Effector memory CD4-positive, alpha-beta T cell (primary cell): ENCODE measurements around the gene CADPS.

Experiments
- DNase-seq, 3 donors: peaks; one replicate each; pipeline ENCODE4 v3.0.0-alpha.2; 2020
- H3K27ac ChIP-seq: 2 replicates; pipeline ENCODE4 v1.7.0; 2013; ENCODE audit warnings: mild to moderate bottlenecking, low read length, moderate library complexity; ENCODE audit not compliant: insufficient read depth, poor library complexity, severe bottlenecking
- H3K27me3 ChIP-seq: replicated peaks from 2 replicates; pipeline ENCODE4 v1.7.0; 2013; ENCODE audit warnings: mild to moderate bottlenecking, low read length; ENCODE audit not compliant: insufficient read depth, control insufficient read depth, poor library complexity, severe bottlenecking
- H3K36me3 ChIP-seq: 2 replicates; pipeline ENCODE4 v1.7.0; 2013; ENCODE audit warnings: mild to moderate bottlenecking, low read length, moderate library complexity; ENCODE audit not compliant: control insufficient read depth, insufficient read depth
- H3K4me1 ChIP-seq: 2 replicates; pipeline ENCODE4 v1.7.0; 2013; ENCODE audit warnings: low read length, mild to moderate bottlenecking; ENCODE audit not compliant: control insufficient read depth, insufficient read depth, poor library complexity, severe bottlenecking
- H3K4me3 ChIP-seq: 2 replicates; pipeline ENCODE4 v1.7.0; 2013; ENCODE audit warnings: low read length, low read depth, mild to moderate bottlenecking; ENCODE audit not compliant: insufficient read depth, poor library complexity, severe bottlenecking
- H3K9me3 ChIP-seq: 2 replicates; pipeline ENCODE4 v1.7.0; 2013; ENCODE audit warnings: mild to moderate bottlenecking, low read length, moderate library complexity; ENCODE audit not compliant: control insufficient read depth

CADPS gene

DNA sequence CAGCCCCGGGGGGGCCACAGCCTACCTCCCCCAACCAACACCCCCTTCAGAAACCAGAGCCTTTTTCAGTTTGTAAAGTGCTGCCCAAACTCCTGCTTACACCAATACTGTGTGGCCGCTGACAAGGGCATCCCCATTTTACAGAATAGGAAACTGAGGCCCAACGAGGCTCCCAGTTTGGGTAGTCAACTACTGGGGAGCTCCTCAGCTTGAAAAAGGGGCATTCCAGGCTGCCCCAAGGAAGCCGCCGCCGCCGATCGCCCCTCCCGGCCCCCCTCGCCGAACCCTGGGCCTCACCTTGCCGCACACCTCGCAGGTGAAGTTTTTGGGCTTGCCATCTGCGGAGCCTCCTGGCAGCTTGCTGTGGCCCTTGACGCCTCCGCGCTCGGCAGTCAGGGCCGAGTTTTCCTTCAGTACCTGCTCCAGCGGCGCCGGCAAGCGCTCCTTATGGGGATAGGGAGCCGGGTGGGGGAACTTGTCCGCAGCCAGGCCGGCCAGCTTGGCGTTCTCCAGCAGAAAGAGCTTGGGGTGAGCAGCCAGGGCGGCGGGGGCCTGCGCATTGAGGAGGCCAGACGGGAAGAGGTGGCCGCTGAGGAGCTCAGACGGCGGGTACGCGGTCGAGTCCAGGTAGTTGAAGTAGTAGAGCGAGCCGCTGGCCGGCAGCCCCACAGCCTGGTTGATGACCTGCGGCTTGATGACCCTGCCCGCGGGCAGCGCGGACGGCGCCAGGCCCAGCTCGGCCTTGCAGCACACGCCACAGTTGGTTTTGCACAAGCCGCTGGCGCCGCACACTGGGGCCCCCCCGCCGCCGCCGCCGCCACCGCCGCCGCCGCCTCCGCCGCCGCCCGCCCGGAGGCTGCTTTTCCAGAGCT, 503.3 kb downstream of the CADPS start:
- Histone ChIP-seq H3K27ac (no peak overlapping the region), H3K27me3 (peaks cover 6% of the 10 kb centered on the region), H3K4me1 (no peaks in the 10 kb centered on the region), H3K9me3 (no peaks in the 10 kb centered on the region), H3K4me3 (no peak overlapping the region), H3K36me3 (no peaks in the 10 kb centered on the region)
- DNase-seq, result no peak

DNA sequence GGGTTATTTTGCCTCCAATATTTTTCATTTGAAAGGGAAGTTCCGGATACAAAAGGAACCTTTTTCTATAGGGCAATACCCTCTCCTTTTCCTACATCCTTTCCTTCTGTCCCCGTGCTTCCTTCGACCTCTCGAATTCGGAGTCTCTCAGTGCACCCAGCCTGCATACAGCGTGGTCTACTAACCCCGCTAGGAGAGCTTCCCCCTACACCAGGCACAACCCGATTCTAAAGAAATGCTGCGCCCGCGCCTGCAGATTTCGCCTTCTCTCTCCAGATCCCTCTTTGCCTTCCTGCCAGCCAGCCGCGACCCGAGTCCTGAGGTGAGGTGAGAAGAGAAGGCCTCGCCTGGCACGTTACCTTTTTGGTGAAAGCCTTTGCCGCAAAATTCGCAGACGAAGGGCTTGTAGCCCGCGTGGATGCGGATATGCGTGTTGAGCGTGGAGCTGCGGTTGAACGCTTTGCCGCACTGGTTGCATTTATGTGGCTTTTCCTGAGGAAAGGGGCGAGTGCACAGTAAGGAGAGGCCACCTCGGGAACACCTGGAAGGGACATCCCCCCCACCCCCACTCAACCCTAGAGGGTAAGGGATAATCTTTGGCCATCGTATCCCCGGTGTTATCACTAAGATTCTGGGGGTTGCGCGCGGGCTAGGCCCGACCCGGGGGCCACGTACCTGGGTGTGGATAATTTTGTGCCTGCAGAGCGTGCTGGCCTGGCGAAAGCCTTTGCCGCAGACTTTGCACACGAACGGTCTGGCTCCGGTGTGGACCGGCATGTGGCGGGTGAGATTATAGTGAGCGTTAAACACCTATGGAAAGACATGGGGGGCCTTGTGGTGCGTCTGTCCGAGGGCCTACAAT, 504.1 kb downstream of the CADPS start:
- no peak for DNase-seq
- Histone ChIP-seq H3K9me3 (no peaks in the 10 kb centered on the region), H3K27me3 (peaks cover 6% of the 10 kb centered on the region), H3K36me3 (no peaks in the 10 kb centered on the region), H3K4me1 (no peaks in the 10 kb centered on the region), H3K27ac (no peak overlapping the region), H3K4me3 (no peak overlapping the region)

DNA sequence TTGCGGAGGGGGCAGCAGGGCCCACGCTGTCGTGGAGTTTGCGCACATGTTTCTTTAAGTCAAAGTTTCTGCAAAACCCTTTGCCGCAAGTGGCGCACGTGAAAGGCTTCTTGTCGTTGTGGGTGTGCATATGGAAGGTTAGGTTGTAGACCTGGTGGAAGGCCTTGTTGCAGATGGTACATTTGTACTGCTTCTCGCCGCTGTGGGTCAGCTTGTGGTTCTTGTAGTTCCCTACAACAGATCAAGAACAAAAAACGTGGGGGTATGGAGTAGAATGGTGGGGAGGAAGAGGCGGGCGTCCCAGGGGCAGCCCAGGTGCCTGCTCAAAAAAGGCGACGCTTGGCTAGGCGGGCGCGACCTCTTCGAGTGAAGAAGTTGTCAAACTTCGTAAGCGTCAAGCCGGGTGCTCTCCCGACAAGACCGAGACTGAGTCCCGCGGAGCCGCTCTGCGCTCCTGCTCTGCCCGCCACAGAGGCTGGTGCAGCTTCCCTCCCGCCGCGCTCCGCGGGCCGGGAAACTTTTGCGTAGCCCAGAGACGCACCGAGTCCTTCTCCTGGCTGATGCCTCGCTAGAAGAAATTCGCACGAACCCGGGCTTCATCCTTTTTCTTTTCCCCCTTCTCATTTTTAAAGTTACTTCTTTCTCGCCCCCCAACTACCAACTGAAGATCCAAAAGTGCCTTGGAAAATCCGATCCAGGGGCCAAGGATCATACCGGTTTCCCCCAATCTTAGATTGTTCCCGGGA, 504.9 kb downstream of the CADPS start:
- Histone ChIP-seq H3K27me3 (peaks cover 6% of the 10 kb centered on the region), H3K9me3 (no peaks in the 10 kb centered on the region), H3K4me3 (no peak overlapping the region), H3K36me3 (no peaks in the 10 kb centered on the region), H3K4me1 (no peaks in the 10 kb centered on the region), H3K27ac (no peak overlapping the region)
- no peak for DNase-seq

DNA sequence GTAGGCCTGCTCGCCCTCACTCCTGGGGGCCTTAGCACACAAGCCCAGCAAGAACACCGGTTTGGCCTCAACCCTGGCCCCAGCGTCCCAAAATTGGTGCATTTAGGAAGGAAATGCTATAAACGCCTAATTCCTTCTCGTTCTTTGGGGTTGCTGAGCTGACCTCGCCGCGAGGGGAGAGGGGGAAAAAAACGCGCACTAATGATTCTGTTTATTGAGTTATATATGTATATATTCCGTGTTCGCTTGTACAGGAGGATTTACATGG, 505.8 kb downstream of the CADPS start:
- no peak for DNase-seq
- Histone ChIP-seq H3K27ac (no peak overlapping the region), H3K9me3 (no peaks in the 10 kb centered on the region), H3K4me1 (no peaks in the 10 kb centered on the region), H3K36me3 (no peaks in the 10 kb centered on the region), H3K4me3 (no peak overlapping the region), H3K27me3 (peaks cover 4% of the 10 kb centered on the region)

DNA sequence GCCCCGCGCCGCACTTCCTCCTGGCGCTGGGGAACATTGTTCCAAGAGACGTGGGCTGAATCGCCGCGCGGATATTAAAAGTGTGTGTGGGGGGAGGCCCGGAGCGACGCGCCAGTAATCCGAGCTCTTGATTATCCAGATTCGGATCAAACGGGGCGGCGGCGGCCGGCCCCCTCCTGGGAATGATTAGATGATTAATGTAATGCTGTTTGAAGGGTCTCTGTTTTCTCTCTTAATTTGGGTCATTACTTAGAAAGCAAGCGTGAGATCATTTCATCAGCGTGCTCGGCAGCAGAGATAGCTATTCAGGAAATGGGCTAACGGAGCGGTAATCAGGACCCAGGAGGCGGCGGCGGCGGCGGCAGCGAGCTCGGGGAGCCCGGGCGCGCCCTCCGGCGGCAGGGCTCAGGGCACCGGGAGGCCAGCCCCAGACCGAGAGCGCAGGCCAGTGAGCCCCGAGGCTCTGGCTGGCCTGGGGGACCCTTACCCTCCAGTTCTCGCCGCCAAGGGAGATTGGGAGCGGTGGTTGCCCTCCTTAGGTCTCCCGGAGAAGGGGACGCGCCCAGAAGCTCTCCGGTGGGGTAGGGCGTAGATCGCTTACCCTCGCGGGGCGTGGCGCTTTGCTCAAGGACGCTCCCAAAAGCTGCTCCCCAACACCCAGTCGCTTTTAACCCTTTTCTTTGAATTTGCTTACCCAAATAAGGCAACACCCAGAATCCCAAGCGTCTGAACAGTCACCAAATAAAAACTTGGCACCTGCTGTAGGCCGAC, 506.3 kb downstream of the CADPS start:
- no peaks in the 10 kb centered on the region for H3K9me3 ChIP-seq
- H3K4me3 ChIP-seq, result no peak overlapping the region
- H3K36me3 ChIP-seq, result no peaks in the 10 kb centered on the region
- H3K4me1 ChIP-seq, result no peaks in the 10 kb centered on the region
- H3K27ac ChIP-seq, result no peak overlapping the region
- no peaks in the 10 kb centered on the region for H3K27me3 ChIP-seq
- DNase-seq, result no peak

DNA sequence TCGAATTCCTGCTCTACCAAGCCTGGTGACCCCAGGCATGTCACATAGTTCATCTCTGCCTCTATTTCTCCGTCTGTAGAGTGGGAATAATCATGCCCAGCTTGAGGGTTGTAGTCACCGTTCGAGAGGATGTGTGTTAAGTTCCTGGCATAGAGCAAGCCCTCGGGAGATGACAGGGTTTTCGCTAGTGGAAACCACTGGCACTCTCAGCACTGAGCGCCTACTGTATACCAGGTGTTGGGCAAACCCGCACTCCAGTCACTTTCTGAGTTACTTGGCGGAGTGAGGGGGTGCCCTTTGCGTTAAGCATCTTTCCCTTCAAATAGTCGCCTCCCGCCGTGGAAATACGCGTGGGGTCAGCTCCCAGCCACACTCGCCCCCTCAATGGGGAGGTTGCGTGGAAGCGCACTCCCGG, 506.9 kb downstream of the CADPS start:
- DNase-seq, result no peak
- Histone ChIP-seq H3K4me3 (no peak overlapping the region), H3K27me3 (no peaks in the 10 kb centered on the region), H3K27ac (no peak overlapping the region), H3K36me3 (no peaks in the 10 kb centered on the region), H3K4me1 (no peaks in the 10 kb centered on the region), H3K9me3 (no peaks in the 10 kb centered on the region)

DNA sequence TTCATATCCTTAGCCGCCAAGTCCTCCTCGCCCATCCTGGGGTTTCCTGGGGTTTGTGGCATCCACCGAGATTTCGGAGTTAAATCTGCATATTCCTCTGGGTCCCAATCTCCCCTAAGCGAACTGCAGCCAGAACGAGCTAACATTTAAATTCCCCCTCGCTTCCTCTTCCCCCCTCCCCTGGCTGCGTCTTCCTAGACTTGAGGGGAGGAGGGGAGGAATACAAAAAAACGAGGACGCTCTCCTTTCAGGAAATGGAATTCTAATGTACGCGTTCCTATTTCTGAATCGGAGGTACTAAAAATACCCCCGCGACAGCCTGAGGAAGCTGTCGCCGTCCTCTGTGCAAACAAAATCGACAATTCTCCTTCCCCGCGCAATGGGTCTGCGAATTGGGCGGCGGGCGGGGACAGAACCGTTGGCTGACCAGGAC, 507.4 kb downstream of the CADPS start:
- Histone ChIP-seq H3K36me3 (no peaks in the 10 kb centered on the region), H3K27ac (no peak overlapping the region), H3K27me3 (no peaks in the 10 kb centered on the region), H3K4me3 (no peak overlapping the region), H3K9me3 (no peaks in the 10 kb centered on the region), H3K4me1 (no peaks in the 10 kb centered on the region)
- no peak for DNase-seq

DNA sequence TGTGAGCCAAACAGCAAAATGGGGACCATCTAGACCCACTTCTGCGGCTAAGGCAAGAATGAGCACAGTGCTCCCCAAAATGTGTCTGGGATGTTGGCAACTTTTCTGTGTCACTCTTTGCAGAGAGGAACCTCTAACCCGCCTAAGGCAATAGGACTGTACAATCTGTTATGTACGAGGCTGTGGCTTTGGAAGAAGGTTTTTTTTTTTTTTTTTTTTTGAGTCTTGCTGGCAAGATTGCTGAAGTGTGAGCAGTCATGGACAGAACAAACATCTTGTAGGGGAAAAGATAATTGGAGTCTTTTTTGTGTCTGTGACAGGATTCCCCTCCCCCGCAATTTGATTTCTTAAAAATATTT, 509.1 kb downstream of the CADPS start:
- Histone ChIP-seq H3K27me3 (no peaks in the 10 kb centered on the region), H3K9me3 (no peaks in the 10 kb centered on the region), H3K36me3 (no peaks in the 10 kb centered on the region), H3K27ac (no peak overlapping the region), H3K4me3 (no peak overlapping the region), H3K4me1 (no peaks in the 10 kb centered on the region)
- DNase-seq, result no peak

DNA sequence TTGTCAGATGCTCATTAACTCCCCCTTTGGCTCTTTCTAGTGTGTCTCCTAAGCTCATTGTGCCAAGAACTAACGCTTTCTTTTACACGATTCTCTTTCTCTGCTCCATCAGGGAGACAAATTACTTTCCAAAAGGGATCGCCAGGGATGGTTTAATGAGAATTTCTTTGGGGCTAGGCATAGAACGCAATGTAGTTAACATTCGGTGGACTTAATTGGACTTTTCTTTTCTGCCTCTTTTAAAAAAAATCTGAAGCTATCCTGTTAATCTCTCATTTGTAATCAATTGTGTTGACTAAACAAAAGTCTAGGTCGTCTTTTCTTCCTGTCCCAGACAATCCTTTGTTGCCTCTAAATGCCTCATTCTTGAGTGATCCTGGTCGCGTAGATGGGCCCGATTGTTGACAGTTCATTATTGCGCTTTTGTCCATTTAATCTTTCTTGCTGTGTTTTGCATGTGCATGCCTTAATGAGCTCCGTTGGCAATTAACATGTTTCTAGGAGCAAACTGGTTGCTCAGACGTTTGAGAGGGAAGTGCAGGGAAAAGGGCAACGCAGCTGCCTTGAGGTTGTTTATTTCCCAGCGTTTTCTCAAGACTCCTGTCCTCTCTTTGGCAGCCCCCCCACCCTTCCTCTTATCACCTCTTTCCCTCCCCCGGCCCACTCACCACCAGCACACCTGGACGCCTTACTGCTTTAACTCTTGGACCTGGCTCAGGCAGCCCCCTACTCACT, 509.7 kb downstream of the CADPS start:
- H3K27me3 ChIP-seq, result no peaks in the 10 kb centered on the region
- H3K27ac ChIP-seq, result no peak overlapping the region
- no peaks in the 10 kb centered on the region for H3K36me3 ChIP-seq
- H3K4me3 ChIP-seq, result no peak overlapping the region
- DNase-seq, result no peak
- no peaks in the 10 kb centered on the region for H3K9me3 ChIP-seq
- no peaks in the 10 kb centered on the region for H3K4me1 ChIP-seq
